Mesothelial cell of epicardium (in vitro differentiated cells): ENCODE measurements around the gene RBMS1. TPM values are rescaled to one million over a fixed set of nuclear protein-coding genes. Genes with fewer than 3 reads are reported as not detected.

Experiments
- DNase-seq, 2 experiments: peaks; one replicate each; pipeline ENCODE4 v3.0.0; 2021; ENCODE audit warnings: low spot score in 2 of 2; ENCODE audit not compliant: unreplicated experiment in 2 of 2
- H3K27ac Mint-ChIP-seq: 2 replicates; pipeline ENCODE4 v1.8.0; 2021; ENCODE audit warnings: mixed read lengths
- H3K27me3 Mint-ChIP-seq: 2 replicates; pipeline ENCODE4 v1.8.0; 2021; ENCODE audit warnings: low read depth, mixed read lengths
- H3K36me3 Mint-ChIP-seq: 2 replicates; pipeline ENCODE4 v1.8.0; 2021; ENCODE audit warnings: mixed read lengths
- H3K4me1 Mint-ChIP-seq: 2 replicates; pipeline ENCODE4 v1.8.0; 2021; ENCODE audit warnings: mixed read lengths
- H3K4me3 Mint-ChIP-seq: 2 replicates; pipeline ENCODE4 v1.8.0; 2021; ENCODE audit warnings: mild to moderate bottlenecking, moderate library complexity, mixed read lengths
- H3K9me3 Mint-ChIP-seq: 2 replicates; pipeline ENCODE4 v1.8.0; 2021; ENCODE audit warnings: mixed read lengths
- total RNA-seq: library from RNA; stranded (reverse); gene quantifications from 3 replicates; pipeline ENCODE4 v1.2.1, GENCODE V29; 2021
- TF ChIP-seq, protein P1 (sequence below): fragments of 200-600 bp; sonication (generic); IDR thresholded peaks from one replicate; pipeline ENCODE4 v1.5.0; 2021; ENCODE audit warnings: antibody characterized with exemption; ENCODE audit not compliant: unreplicated experiment

RBMS1 gene
- total RNA-seq, 1 donor from 2014 or later, result 128 TPM

DNA sequence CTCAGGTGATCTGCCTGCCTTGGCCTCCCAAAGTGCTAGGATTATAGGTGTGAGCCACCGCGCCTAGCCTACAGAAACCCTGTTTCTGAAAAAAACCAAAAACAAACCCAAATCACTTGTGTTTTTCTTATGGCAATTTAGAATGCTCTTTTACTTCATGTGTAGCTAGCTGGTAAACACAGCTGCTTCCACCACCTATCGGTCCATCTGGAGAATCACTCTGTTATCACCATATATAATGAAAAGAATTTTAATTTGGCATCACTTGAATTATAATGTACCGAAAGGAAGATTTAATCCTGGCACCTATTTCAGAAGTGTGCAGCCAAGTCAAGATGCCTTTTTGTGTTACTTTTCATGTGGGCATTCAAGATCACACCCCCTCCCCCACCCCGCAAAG, 207.1 kb downstream of the RBMS1 start:
- no peak for DNase-seq
- TF ChIP-seq, protein P1, sequence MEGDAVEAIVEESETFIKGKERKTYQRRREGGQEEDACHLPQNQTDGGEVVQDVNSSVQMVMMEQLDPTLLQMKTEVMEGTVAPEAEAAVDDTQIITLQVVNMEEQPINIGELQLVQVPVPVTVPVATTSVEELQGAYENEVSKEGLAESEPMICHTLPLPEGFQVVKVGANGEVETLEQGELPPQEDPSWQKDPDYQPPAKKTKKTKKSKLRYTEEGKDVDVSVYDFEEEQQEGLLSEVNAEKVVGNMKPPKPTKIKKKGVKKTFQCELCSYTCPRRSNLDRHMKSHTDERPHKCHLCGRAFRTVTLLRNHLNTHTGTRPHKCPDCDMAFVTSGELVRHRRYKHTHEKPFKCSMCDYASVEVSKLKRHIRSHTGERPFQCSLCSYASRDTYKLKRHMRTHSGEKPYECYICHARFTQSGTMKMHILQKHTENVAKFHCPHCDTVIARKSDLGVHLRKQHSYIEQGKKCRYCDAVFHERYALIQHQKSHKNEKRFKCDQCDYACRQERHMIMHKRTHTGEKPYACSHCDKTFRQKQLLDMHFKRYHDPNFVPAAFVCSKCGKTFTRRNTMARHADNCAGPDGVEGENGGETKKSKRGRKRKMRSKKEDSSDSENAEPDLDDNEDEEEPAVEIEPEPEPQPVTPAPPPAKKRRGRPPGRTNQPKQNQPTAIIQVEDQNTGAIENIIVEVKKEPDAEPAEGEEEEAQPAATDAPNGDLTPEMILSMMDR, result no peak
- Mint-ChIP-seq H3K4me1 (peaks cover 4% of the 10 kb centered on the region), H3K27ac (no peak overlapping the region), H3K36me3 (peaks cover 33% of the 10 kb centered on the region), H3K4me3 (no peak overlapping the region), H3K9me3 (peaks cover 5% of the 10 kb centered on the region), H3K27me3 (no peaks in the 10 kb centered on the region)

DNA sequence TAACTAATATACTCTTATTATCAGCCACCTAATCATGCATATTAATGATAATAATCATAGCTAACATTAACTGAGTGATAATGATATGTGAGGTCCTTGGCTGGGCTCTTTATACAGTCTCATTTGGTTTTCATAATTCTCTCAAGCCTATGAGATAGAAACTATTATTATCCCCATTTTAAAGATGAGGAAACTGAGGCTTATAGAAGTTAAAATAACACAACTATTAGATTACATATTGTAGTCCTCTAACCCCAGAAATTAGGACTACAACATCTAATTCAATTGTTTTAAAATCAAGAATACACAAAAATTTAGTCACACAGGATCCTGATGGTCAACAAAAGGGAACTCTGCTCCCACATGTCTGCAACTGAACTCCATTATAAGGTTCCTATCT, 209.9 kb downstream of the RBMS1 start:
- Mint-ChIP-seq H3K9me3 (peaks cover 5% of the 10 kb centered on the region), H3K4me3 (no peak overlapping the region), H3K27me3 (no peaks in the 10 kb centered on the region), H3K36me3 (peaks cover 32% of the 10 kb centered on the region), H3K27ac (no peak overlapping the region), H3K4me1 (peaks cover 12% of the 10 kb centered on the region)
- DNase-seq, result no peak
- TF ChIP-seq, protein P1, result no peak

DNA sequence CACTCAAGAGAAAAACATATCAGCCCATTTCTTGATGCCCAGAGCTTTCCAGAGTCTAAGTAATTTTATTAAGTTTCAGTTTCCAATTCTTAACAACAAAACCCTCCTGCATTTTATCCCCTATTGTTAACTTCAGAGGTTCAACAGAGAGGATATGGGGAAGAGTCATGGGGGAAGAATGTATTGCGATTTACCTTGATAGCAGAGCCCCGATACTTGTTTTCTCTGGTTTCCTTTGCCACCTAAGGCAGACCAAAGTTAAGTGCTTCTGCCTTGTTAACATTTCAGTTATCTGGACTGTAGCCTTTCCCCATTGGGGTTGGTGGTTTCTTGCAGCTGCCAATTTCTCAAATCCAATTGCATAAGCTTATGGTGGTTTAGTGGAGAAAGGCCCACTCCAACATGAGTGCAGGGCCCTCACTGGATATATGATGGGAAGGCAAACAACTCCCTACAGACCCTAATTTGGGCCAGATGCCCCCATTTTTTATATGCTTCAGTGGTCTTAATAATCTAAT, 211.5 kb downstream of the RBMS1 start:
- Mint-ChIP-seq H3K4me1 (peaks cover 13% of the 10 kb centered on the region), H3K4me3 (no peak overlapping the region), H3K27me3 (no peaks in the 10 kb centered on the region), H3K9me3 (peaks cover 5% of the 10 kb centered on the region), H3K36me3 (peaks cover 40% of the 10 kb centered on the region), H3K27ac (no peak overlapping the region)
- no peak for DNase-seq
- TF ChIP-seq, protein P1, result no peak

DNA sequence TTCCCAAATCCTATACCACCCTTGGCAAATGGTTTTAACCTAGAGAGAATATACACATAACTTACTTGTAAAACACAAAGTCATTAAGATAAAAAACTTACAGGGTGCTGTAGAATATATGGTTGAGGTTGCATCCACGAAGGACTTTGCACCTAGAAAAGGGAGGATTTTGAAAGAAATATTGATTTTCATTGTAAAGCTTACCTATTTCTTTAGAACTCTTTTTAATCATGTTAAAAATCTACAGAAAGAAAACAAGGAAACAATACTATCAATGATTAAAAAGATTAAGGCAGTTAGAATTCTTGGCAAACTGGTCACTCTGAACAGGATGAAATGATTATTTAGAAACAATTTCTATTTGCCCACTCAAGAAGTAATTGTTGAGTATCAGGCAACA, 212.4 kb downstream of the RBMS1 start:
- H3K4me3 Mint-ChIP-seq, result no peak overlapping the region
- peak overlapping the region; percentile 39 for H3K27ac Mint-ChIP-seq
- TF ChIP-seq, protein P1, result no peak
- H3K27me3 Mint-ChIP-seq, result no peaks in the 10 kb centered on the region
- peaks cover 43% of the 10 kb centered on the region for H3K36me3 Mint-ChIP-seq
- peaks cover 5% of the 10 kb centered on the region for H3K9me3 Mint-ChIP-seq
- peaks cover 13% of the 10 kb centered on the region for H3K4me1 Mint-ChIP-seq
- no peak for DNase-seq

DNA sequence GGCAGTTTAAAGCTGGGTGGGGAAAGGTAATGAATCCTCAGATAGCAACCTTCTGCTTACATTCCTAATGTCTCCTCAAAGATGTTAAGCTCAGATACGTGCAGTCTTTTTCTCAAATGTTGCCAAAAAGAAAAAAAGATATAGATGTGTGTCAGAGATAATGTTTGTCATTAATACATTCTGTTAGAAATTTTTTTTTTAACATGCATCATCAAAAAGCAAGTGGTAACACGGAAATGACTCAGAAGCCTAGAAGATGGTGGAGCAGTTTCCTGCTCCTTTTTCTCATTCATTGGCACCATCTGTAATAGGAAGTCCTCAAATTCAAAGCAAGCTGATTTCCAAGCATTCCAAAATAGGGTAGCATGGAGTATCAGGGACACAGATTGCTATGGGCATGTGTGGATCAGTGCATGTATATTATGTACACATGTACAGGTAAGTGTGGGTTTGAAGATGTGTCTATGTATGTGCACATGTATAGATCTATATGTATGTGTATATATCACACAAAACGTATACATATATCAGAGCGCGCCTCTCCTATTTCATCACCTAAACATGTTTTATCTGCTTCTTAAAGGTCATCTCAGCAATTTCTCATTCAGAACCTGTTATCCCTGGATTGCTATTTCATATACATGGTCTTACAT, 213.7 kb downstream of the RBMS1 start:
- no peak overlapping the region for H3K4me3 Mint-ChIP-seq
- TF ChIP-seq, protein P1, result no peak
- peaks cover 5% of the 10 kb centered on the region for H3K9me3 Mint-ChIP-seq
- no peaks in the 10 kb centered on the region for H3K27me3 Mint-ChIP-seq
- DNase-seq, result no peak
- peaks cover 50% of the 10 kb centered on the region for H3K36me3 Mint-ChIP-seq
- peak overlapping the region; percentile 67 for H3K27ac Mint-ChIP-seq
- H3K4me1 Mint-ChIP-seq, result peaks cover 18% of the 10 kb centered on the region
